Keratinocyte (primary cell): ENCODE data around the gene DOCK1. TPM values are rescaled to one million over a fixed set of nuclear protein-coding genes. Genes with fewer than 3 reads are reported as not detected.

ENCODE experiments used
- DNase-seq: peaks from one replicate; pipeline ENCODE4 v3.0.0-alpha.2; 2011; ENCODE audit warnings: low read depth, missing footprints, low spot score
- FAIRE-seq: peaks from 2 replicates; lab custom pipeline; 2011; peaks lifted over from hg19 to GRCh38; lab: Jason Lieb, UNC
- H2AFZ ChIP-seq: 2 replicates; pipeline ENCODE4 v1.6.0; 2012; ENCODE audit warnings: low read length, control low read depth, inconsistent platforms; ENCODE audit not compliant: control insufficient read depth
- H3K27ac ChIP-seq: 2 replicates; pipeline ENCODE4 v1.5.1; 2011; ENCODE audit warnings: low read length; ENCODE audit not compliant: control insufficient read depth, insufficient read depth
- H3K27me3 ChIP-seq: 3 replicates; pipeline ENCODE4 v1.6.0; 2011; ENCODE audit warnings: low read length; ENCODE audit not compliant: control insufficient read depth, insufficient read depth; ENCODE audit errors: extremely low read depth
- H3K36me3 ChIP-seq, 2 experiments: 2 replicates in 1 of 2; 3 replicates in 1 of 2; pipeline ENCODE4 v1.5.1; 2011; ENCODE audit warnings: low read length in 2 of 2, mild to moderate bottlenecking in 1 of 2; ENCODE audit not compliant: control insufficient read depth in 2 of 2, insufficient read depth in 2 of 2; ENCODE audit errors: extremely low read depth in 1 of 2
- H3K4me1 ChIP-seq: 3 replicates; pipeline ENCODE4 v1.5.1; 2011; ENCODE audit warnings: low read length; ENCODE audit not compliant: control insufficient read depth, insufficient read depth; ENCODE audit errors: extremely low read depth
- H3K4me2 ChIP-seq: 3 replicates; pipeline ENCODE4 v1.6.0; 2011; ENCODE audit warnings: low read depth, low read length; ENCODE audit not compliant: control insufficient read depth, insufficient read depth; ENCODE audit errors: extremely low read depth
- H3K4me3 ChIP-seq, 3 experiments: fragments of 200-600 bp in 1 of 3; sonication (generic) in 1 of 3; 2 replicates in 2 of 3; 3 replicates in 1 of 3; pipeline ENCODE4 v1.5.1; 2011 to 2016; ENCODE audit warnings: low read length in 3 of 3, mild to moderate bottlenecking in 3 of 3, control low read depth in 2 of 3, inconsistent platforms in 1 of 3, low read depth in 1 of 3, mixed read lengths in 1 of 3, mixed run types in 1 of 3, moderate library complexity in 1 of 3; ENCODE audit not compliant: control insufficient read depth in 2 of 3, insufficient read depth in 2 of 3; ENCODE audit errors: extremely low read depth in 1 of 3
- H3K79me2 ChIP-seq: 2 replicates; pipeline ENCODE4 v1.6.0; 2012; ENCODE audit warnings: low read length; ENCODE audit not compliant: control insufficient read depth, insufficient read depth
- H3K9ac ChIP-seq: 3 replicates; pipeline ENCODE4 v1.6.0; 2011; ENCODE audit warnings: low read length; ENCODE audit not compliant: control insufficient read depth, insufficient read depth; ENCODE audit errors: extremely low read depth
- H3K9me1 ChIP-seq: 3 replicates; pipeline ENCODE4 v1.6.0; 2011; ENCODE audit warnings: low read length; ENCODE audit not compliant: control insufficient read depth, insufficient read depth; ENCODE audit errors: extremely low read depth
- H3K9me3 ChIP-seq: 2 replicates; pipeline ENCODE4 v1.5.1; 2012; ENCODE audit warnings: low read depth, low read length; ENCODE audit not compliant: control insufficient read depth
- H4K20me1 ChIP-seq: 3 replicates; pipeline ENCODE4 v1.6.0; 2011; ENCODE audit warnings: low read length; ENCODE audit not compliant: control insufficient read depth, insufficient read depth; ENCODE audit errors: extremely low read depth
- CTCF ChIP-seq, 3 experiments: IDR thresholded peaks in 1 of 3; conservative IDR thresholded peaks in 1 of 3; optimal IDR thresholded peaks in 1 of 3; 2 replicates in 2 of 3; 3 replicates in 1 of 3; pipeline versions ENCODE3 to v1.5.1; 2011; ENCODE audit warnings: low read length in 3 of 3, mild to moderate bottlenecking in 3 of 3, moderate library complexity in 2 of 3, control low read depth in 1 of 3, inconsistent platforms in 1 of 3; ENCODE audit not compliant: insufficient read depth in 2 of 3; ENCODE audit errors: extremely low read depth in 1 of 3
- EZH2 ChIP-seq: IDR thresholded peaks from one replicate; pipeline ENCODE4 v1.6.1; 2012; ENCODE audit warnings: inconsistent platforms, mild to moderate bottlenecking, low read length, moderate library complexity
- dilution Hi-C: fragments of 300-500 bp; cut with MboI; formaldehyde crosslinking; loops from one replicate; pipeline ENCODE4 v1.7.0; 2020; ENCODE audit warnings: low sequenced_read_pairs; ENCODE audit not compliant: extremely low pct_ligation_motif_present
- polyA plus RNA-seq, 5 experiments: library from polyadenylated mRNA; depleted of rRNA in 3 of 5; stranded (reverse) in 3 of 5; stranded (forward) in 1 of 5; unstranded in 1 of 5; fragments of >200 nt; gene quantifications; 1 replicate in 1 of 5; 2 replicates in 3 of 5; 3 replicates in 1 of 5; pipeline versions ENCODE4 v1.2.1 to v1.2.3, GENCODE V29; 2011 to 2012; ENCODE audit warnings: missing spikeins in 2 of 5, low read depth in 1 of 5, low replicate concordance in 1 of 5

DOCK1 gene
- polyA plus RNA-seq, 1 donor (not counting 4 experiments of a cell fraction or from before 2014, with no cell fraction given), result 15.7 TPM

GRCh38 chr10:127132451-127132850 is 227.2 kb downstream of the DOCK1 start:
- H3K4me3 ChIP-seq, result no peak overlapping the region
- no peaks in the 10 kb centered on the region for H3K4me1 ChIP-seq
- dilution Hi-C loops, result no loop called here
- H3K9me3 ChIP-seq, result no peaks in the 10 kb centered on the region
- no peak for FAIRE-seq
- no peak overlapping the region for H3K9ac ChIP-seq
- DNase-seq, result no peak
- H3K9me1 ChIP-seq, result no peaks in the 10 kb centered on the region
- TF ChIP-seq EZH2 (no peak), CTCF (optimal IDR thresholded peaks at IDR 0.05 in 1 of 3, IDR thresholded peaks at IDR 0.05 in 1 of 3, conservative IDR thresholded peaks at IDR 0.05 in 1 of 3; ENCODE audit: extremely low read depth in 1 of 3, insufficient read depth in 2 of 3, low read length in 3 of 3) (no peak)
- H4K20me1 ChIP-seq, result no peaks in the 10 kb centered on the region
- no peaks in the 10 kb centered on the region for H3K27me3 ChIP-seq
- H3K27ac ChIP-seq, result no peak overlapping the region
- no peak overlapping the region for H3K4me2 ChIP-seq
- H2AFZ ChIP-seq, result no peak overlapping the region
- peaks cover 11 to 18% of the 10 kb centered on the region in 2 experiments for H3K36me3 ChIP-seq
- no peaks in the 10 kb centered on the region for H3K79me2 ChIP-seq

GRCh38 chr10:127133225-127133624 is 228.0 kb downstream of the DOCK1 start:
- Histone ChIP-seq H2AFZ (no peak overlapping the region), H3K36me3 (peaks cover 8 to 16% of the 10 kb centered on the region in 2 experiments)

More at GRCh38 chr10:127133225-127133624, 228.0 kb downstream of the DOCK1 start:
- H4K20me1 ChIP-seq, result no peaks in the 10 kb centered on the region
- TF ChIP-seq CTCF (optimal IDR thresholded peaks at IDR 0.05 in 1 of 3, IDR thresholded peaks at IDR 0.05 in 1 of 3, conservative IDR thresholded peaks at IDR 0.05 in 1 of 3; ENCODE audit: extremely low read depth in 1 of 3, insufficient read depth in 2 of 3, low read length in 3 of 3) (no peak), EZH2 (no peak)
- DNase-seq (no peak), FAIRE-seq (no peak)
- H3K4me1 ChIP-seq, result no peaks in the 10 kb centered on the region
- dilution Hi-C loops, result no loop called here
- H3K79me2 ChIP-seq, result no peaks in the 10 kb centered on the region
- no peak overlapping the region for H3K27ac ChIP-seq
- H3K9ac ChIP-seq, result no peak overlapping the region
- no peak overlapping the region for H3K4me3 ChIP-seq
- no peak overlapping the region for H3K4me2 ChIP-seq
- H3K27me3 ChIP-seq, result no peaks in the 10 kb centered on the region
- H3K9me3 ChIP-seq, result no peaks in the 10 kb centered on the region
- no peaks in the 10 kb centered on the region for H3K9me1 ChIP-seq
